Dedifferentiated amniotic fluid mesenchymal stem cell (primary cell): Measurements from ENCODE around the gene PBRM1.
"Not testable (repeated sequence)": the region's sequence is repeated elsewhere in the genome, so short reads cannot be mapped to it uniquely, and the experiment has no call there.

Experiments used
- DNase-seq: peaks from one replicate; pipeline ENCODE4 v3.0.0-alpha.2; 2016; ENCODE audit errors: extremely low spot score

PBRM1 gene

DNA sequence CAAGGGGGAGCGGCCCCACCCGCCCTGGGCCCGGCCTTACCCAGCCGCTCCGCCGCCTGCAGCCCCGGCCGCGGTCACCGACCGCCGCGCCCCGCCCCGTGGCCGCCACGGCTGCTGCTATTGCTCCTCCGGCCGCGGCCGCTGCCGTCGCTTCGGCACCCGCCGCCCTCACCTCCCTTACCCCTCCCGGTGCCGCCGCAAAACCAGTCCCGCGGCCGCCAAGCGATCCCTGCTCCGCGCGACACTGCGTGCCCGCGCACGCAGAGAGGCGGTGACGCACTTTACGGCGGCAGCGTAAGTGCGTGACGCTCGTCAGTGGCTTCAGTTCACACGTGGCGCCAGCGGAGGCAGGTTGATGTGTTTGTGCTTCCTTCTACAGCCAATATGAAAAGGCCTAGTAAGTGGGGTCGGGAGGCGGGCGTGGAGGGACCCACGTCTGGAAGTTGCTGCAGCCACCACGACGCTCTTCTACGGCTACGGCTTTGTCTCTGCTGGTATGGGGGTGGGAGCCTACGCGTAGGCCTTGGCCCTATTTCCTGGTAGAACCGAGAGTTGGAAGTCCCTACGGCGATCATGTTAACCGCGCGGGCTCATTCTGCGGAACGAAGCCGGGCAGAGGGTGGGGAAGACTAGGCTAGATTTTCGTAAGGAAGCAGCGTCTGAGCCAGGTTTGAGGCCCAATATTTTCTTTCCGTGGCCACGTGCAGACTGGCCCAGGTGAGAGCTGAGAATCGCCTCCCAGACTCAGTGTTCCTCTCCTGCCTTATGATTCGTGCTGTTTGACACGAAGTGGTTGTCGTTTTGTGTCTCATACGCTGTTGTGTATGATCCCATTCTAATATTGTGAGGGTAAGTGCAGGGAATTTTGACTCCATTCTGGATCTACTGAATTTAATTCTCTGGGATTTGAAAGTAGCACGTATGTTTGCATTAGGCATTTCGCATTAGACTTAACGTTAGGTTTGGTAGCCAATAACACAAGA lies at the start of gene PBRM1, which contains the start of gene GNL3:
TSS of gene PBRM1 (minus strand) at position 205 of the 983 bp plus-strand sequence.
TSS of gene GNL3 (plus strand) at position 324 of the 983 bp plus-strand sequence. CDS start at position 385, 61 bp downstream.
- DNase-seq, result peak; percentile 91

DNA sequence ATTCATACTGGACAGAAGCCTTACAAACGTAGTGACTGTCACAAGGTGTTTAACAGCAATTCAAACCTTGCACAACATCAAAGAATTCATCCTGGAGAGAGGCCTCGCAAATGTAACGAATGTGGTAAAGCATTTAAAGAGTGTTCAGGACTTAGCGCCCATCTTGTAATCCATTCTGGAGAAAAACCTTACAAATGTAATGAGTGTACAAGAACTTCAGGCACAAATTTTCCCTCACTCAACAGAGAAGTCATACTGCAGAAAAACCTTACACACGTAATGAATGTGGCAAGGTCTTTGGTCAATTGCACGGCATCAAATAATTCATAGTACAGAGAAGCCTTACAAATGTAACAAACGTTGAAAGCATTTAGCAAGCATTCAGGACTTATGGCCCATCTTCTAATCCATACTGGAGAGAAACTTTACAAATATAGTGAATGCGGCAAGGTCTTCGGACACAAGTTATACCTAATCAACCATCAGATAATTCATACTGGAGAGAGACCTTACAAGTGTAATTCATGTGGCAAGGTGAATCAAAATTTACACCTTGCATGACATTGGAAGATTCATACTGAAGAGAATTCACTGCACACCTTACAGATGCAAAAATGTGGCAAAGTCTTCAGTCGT lies 47.7 kb upstream of the PBRM1 start:
- no peak for DNase-seq

DNA sequence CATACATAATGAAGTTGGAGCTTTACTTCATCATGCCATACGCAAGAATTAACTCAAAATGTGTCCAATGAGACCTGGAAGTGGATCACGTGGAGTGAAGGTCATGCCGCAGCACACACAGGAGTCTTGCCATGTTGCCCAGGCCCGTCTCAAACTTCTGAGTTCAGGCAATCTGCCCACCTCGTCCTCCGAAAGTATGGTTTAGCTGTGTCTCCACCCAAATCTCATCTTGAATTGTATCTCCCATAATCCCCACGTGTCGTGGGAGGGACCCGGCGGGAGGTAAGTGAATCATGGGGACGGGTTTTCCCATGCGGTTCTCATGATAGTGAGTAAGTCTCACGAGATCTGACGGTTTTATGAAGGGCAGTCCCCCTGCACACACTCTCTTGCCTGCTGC lies 45.9 kb upstream of the PBRM1 start:
- DNase-seq, result no peak

DNA sequence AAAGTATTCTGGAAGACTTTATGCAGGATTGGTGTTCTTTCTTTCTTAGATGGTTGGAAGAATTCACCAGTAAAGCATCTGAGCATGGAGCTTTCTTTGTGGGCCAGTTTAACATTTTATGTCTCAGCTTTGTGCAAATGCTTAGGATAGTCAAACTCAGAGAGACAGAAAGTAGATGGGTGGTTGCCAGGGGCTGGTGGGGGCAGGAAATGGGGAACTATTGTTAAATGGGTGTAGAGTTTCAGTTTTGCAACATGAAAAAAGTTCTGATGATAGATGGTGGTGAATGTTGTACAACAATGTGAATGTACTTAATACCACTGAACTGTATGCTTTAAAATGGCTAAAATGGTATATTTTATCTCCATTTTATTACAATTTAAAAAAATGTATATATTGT lies 45.0 kb upstream of the PBRM1 start:
- no peak for DNase-seq

DNA sequence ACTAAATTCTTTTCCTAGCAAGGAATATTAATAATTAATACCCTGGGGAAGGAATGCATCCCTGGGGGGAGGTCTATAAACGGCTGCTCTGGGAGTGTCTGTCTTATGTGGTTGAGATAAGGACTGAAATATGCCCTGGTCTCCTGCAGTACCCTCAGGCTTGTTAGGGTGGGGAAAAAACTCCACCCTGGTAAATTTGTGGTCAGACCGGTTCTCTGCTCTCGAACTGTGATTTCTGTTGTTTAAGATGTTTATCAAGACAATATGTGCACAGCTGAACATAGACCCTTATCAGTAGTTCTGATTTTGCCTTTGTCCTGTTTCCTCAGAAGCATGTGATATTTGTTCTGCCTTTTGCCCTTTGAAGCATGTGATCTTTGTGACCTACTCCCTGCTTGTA lies 43.0 kb upstream of the PBRM1 start:
- not testable (repeated sequence) for DNase-seq

GRCh38 chr3:52724511-52724910 lies 38.8 kb upstream of the PBRM1 start:
- DNase-seq, result no peak

DNA sequence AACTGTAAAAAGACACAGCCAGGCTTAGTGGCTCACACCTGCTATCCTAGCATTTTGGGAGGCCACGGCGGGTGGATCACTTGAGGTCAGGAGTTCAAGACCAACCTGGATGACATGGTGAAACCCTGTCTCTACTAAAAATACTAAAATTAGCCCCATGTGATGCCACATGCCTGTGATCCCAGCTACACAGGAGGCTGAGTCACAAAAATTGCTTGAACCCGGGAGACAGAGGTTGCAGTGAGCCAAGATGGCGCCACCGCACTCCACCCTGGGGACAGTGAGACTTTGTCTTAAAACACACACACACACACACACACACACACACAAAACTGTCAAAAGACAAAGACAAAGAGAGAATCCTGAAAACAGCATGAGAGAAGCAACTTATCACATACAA lies 38.2 kb upstream of the PBRM1 start:
- no peak for DNase-seq

DNA sequence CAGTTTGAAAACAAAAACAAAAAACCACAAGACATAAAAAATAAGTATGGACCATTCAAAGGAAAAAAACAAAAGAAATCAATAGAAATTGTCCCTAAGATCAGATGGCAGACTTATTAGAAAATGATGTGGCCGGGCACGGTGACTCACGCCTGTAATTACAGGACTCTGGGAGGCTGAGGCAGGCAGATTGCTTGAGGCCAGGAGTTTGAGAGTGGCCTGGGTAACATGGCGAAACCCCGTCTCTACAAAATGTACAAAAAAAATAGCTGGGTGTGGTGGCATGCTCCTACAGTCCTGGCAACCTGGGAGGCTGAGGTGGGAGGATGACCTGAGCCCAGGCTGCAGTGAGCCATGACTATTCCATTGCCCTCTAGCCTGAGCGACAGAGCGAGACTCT lies 36.8 kb upstream of the PBRM1 start:
- no peak for DNase-seq

DNA sequence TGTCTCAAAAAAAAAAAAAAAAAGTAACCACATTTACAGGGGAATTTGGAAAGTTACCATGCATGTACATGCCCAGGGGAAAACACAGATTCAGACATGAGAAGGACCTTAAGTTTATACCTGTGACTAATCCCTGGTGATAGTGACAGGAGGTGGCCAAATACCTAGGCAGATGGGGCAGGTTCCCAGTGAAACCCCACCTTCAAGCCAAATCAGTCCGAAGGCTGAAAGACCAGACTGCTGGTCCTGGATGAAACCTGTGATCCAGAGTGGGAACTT lies 36.0 kb upstream of the PBRM1 start:
- DNase-seq, result no peak

GRCh38 chr3:52721002-52721729 lies 35.5 kb upstream of the PBRM1 start:
- no peak for DNase-seq

- no peak for DNase-seq
Measured at GRCh38 chr3:52719618-52720017, 33.9 kb upstream of the PBRM1 start.

DNA sequence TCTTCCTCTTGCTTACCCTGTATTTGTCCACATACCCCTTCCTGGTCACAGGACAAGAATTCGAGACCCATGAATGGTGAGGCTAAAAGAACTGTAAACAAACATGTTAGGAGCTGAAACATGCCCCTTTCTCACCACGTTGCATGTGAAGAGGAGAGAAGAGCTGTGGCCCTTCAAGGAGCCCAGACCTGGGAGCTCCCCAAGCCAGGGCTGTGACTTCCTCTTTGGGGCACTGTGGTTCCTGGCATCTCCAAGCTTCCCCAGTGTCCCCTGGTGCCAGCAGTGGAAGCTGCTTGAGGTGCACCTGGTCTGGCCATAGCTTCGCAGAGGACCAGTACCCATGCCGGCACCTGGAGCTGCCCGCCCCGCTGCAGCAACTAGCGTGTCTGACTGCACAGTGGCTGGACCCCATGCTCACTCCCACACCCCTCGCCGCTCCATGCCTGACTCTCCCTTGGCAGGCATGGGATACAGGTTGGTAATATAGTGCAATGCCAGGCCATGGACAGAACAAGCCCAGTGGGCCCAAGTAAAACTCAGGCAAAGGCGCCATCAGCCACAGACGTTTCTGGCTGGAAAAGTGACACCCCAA lies 30.1 kb upstream of the PBRM1 start:
- DNase-seq, result no peak

DNA sequence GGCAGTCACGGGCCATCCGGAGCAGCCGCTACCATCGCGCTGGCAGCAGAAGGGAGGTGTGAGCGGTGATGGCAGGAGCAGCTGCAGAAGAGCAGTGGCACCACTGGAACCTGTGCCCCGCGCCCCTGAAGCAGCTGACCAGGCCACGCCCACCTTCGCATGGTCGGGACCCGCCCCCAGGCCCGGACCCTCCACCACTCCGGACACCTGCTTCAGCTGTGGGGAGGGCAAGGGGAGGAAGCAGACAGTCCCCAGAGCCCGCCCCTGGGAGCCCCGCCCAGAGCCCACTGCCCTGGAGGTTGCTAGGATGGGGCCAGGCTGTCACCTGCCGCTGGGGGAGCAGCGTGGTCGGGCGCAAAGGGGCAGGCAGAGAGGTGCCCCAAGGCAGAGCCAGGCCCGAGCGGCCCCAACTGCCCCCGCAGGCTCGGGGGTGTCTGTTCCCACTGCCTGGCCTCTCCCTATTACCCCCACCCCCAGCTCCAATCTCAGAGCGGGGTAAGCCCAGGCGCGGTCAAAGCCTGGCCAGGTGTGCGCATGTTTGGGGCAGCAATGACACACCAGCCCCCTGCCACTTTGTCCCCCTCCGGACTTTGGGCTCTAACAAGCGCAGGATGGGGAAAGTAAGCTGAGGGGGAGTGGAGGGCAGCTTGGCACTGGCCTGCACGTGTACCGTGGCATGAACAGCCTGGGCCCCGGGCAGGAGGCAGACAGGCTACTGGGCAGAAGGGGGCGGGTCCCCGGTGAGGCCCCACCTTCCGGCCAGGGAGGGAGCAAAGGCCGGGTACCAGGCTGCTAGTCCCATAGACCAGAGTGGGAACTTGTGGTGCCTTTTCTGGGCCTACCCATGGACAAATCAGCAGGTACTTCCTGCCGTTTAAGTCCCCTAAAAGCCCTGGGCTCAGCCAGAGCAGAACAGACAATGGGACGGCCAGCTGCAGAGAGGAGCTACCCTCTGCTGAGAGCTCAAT lies 28.9 kb upstream of the PBRM1 start:
- DNase-seq, result no peak

DNA sequence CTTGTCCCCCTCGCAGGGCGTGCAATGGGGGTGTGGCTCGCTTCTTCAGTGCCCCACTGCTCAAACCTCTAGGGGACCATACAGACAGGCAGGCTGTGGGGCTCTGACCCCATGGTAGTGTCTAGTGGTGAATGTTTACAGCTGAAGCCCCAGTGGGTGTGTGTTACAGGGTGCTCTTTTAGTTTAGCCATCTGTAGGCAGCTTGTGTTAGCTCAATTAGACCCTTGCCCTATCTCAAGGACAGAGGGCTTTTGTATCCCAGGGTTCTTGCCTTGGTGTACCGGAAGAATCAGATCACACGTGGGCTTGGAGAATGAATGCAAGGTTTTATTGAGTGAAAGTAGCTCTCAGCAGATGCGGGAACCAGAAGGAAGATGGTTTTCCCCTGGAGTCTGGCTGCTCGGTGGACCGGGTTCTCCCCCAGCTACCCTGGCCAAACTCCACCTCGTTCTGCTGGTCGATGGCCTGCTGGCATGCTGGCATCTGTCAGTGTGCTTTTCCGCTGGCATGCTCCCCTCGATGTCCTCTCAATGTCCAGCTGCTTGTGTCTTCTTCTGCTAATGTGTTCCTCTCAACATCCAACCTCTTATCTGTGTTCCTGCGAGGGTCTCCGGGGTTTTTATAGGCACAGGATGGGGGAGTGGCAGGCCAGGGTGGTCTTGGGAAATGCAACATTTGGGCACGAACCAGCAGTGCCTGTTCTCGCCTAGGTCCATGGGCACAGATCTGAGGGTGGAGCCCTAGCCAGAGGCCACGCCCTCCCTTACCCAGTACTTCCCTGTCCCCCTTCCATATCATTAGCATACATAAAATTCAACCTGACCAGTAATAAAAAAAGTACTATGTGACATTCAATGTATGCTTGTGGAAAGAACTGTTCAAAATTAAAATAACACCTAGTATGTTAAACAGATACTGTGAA lies 26.8 kb upstream of the PBRM1 start:
- no peak for DNase-seq

- DNase-seq, result no peak
Measured at GRCh38 chr3:52710512-52710911, 24.8 kb upstream of the PBRM1 start.

- no peak for DNase-seq
Measured at GRCh38 chr3:52707585-52707984, 21.9 kb upstream of the PBRM1 start.

GRCh38 chr3:52705688-52706686 lies 20.3 kb upstream of the PBRM1 start, which contains the start of the genes GLT8D1 and SPCS1:
GLT8D1 (minus strand) TSS chr3:52705791; CDS start chr3:52700460, 5,331 bp downstream.
SPCS1 (plus strand) TSS chr3:52706106; CDS start chr3:52706247, 141 bp downstream.
- peak; percentile 65 for DNase-seq

DNA sequence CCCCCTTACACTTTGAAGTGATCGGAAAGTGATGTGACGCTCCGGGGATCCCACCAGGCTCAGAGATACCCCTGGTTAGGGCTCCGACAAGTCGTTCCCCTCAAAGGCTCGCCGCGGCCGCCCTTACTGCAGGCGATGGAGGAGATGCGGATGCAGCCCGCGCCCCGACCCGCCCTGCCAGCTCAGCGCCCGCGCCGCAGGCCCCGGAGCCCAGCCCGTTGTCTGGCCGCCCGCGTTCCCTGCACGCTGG lies 19.6 kb upstream of the PBRM1 start:
- no peak for DNase-seq
